Ovary (tissue), 9 donors: ENCODE results near the gene ZNF560. TPM values are rescaled to one million over a fixed set of nuclear protein-coding genes. Genes with fewer than 3 reads are reported as not detected.

Experiments used
- DNase-seq, 5 donors: peaks; one replicate each; pipeline ENCODE4 v3.0.0-alpha.2; 2019 to 2020
- H3K27ac ChIP-seq, 2 donors: fragments of 200-600 bp; one replicate each; pipeline versions ENCODE4 v1.5.1 to v1.8.0; 2019 to 2022
- H3K27me3 ChIP-seq: fragments of 200-600 bp; one replicate; pipeline ENCODE4 v1.8.0; 2022
- H3K36me3 ChIP-seq: fragments of 200-600 bp; sonication (generic); one replicate; pipeline ENCODE4 v1.5.1; 2019
- H3K4me1 ChIP-seq: one replicate; pipeline ENCODE4 v1.8.1; 2013; ENCODE audit warnings: mild to moderate bottlenecking, moderate library complexity; ENCODE audit not compliant: insufficient read depth
- H3K4me3 ChIP-seq: fragments of 200-600 bp; sonication (generic); one replicate; pipeline ENCODE4 v1.5.1; 2017
- H3K9me3 ChIP-seq, 2 donors: fragments of 200-600 bp in 1 of 2; sonication (generic) in 1 of 2; one replicate each; pipeline versions ENCODE4 v1.5.1 to v1.8.1; 2013 to 2019; ENCODE audit warnings: mild to moderate bottlenecking in 1 of 2, moderate library complexity in 1 of 2
- EP300 ChIP-seq: sonication (generic); formaldehyde crosslinking; IDR thresholded peaks from one replicate; pipeline ENCODE4 v1.6.1; 2017; ENCODE audit warnings: antibody characterized with exemption
- POLR2A ChIP-seq: fragments of 450-650 bp; IDR thresholded peaks from one replicate; pipeline ENCODE4 v1.6.1; 2017; ENCODE audit warnings: antibody characterized with exemption, mild to moderate bottlenecking, moderate library complexity
- WGBS, 3 donors: extraction: QIAGEN DNeasy Blood & Tissue Kit in 1 of 3; methylation state at CpG; one replicate each; pipeline versions ENCODE4 v1.1.5 to v1.1.7; 2013 to 2017; 5-methylcytosine and 5-hydroxymethylcytosine counted together
- intact Hi-C, 4 donors: fragments of 100-400 bp; cut with DNase I; formaldehyde crosslinking; loops; one replicate each; pipeline versions ENCODE4 v1.11.0 to v1.15.1; 2022 to 2023
- polyA plus RNA-seq, 2 donors: library from polyadenylated mRNA; stranded (reverse); fragments of 200-250 nt in 1 of 2; fragments of 350-450 nt in 1 of 2; fragmentation: Illumina TruSeq in 1 of 2; extraction: RNeasy Lipid Tissue Mini Kit (QIAGEN cat#74804) in 1 of 2; gene quantifications; one replicate each; pipeline ENCODE4 v1.2.3, GENCODE V29; 2013 to 2014
- total RNA-seq, 7 donors: library from RNA; depleted of rRNA in 2 of 7; stranded (reverse); fragments of >200 nt in 2 of 7; fragmentation: NEBNext Ultra II Directional in 3 of 7; extraction: Animal tissue kit (Norgen Biotek cat#: 25700) in 3 of 7; gene quantifications; one replicate each; pipeline versions ENCODE4 v1.1.0 to v1.2.4, GENCODE V29; 2016 to 2023
- TF ChIP-seq, protein P1 (sequence below), 3 donors: fragments of 450-650 bp in 2 of 3; fragments of 200-600 bp in 1 of 3; IDR thresholded peaks; one replicate each; pipeline versions ENCODE4 v1.5.1 to v1.8.0; 2016 to 2022; ENCODE audit warnings: antibody characterized with exemption in 3 of 3, mild to moderate bottlenecking in 1 of 3
- donor health status: DM: no; HTN: no; CAD: no; lungs with moderate emphysema.
- donor health status: DM: no; HTN: no; CAD: no.
- donor health status: Bipolar disorder and iron deficiency.
- donor health status: DM: yes; HTN: yes; CAD: no.
- donor health status: DM: no; HTN: no; CAD: no.
- donor health status: DM: yes; HTN: yes; CAD: no.

Gene ZNF560
- total and polyA plus RNA-seq, 9 donors: 0.07 to 0.38 (median 0.22) TPM; not detected in 3

DNA sequence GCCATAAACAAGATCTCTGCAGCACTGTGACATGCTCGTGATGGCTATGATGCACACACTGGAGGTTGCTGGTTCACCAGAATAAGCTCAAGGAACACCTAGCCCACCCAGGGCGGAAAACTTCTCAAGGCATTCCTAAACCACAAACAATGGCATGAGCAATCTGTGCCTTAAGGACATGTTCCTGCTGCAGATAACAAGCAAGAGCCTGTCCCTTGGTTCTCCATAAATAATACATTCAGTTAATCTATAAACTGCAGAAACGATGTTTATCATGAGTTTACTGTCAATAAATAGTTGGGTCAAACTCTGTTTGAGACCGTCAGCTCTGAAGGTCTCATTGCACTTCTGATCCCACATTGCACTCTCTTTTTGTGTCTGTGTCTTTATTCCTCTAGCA lies 44.5 kb downstream of the ZNF560 start:
- no peak overlapping the region for H3K27ac ChIP-seq
- no peaks in the 10 kb centered on the region for H3K36me3 ChIP-seq
- intact Hi-C loops: no loop called here
- no peak for DNase-seq
- no peak overlapping the region for H3K4me3 ChIP-seq
- peaks cover 0 to 18% of the 10 kb centered on the region in 2 donors for H3K9me3 ChIP-seq
- TF ChIP-seq POLR2A (no peak), EP300 (no peak)
- TF ChIP-seq, protein P1, sequence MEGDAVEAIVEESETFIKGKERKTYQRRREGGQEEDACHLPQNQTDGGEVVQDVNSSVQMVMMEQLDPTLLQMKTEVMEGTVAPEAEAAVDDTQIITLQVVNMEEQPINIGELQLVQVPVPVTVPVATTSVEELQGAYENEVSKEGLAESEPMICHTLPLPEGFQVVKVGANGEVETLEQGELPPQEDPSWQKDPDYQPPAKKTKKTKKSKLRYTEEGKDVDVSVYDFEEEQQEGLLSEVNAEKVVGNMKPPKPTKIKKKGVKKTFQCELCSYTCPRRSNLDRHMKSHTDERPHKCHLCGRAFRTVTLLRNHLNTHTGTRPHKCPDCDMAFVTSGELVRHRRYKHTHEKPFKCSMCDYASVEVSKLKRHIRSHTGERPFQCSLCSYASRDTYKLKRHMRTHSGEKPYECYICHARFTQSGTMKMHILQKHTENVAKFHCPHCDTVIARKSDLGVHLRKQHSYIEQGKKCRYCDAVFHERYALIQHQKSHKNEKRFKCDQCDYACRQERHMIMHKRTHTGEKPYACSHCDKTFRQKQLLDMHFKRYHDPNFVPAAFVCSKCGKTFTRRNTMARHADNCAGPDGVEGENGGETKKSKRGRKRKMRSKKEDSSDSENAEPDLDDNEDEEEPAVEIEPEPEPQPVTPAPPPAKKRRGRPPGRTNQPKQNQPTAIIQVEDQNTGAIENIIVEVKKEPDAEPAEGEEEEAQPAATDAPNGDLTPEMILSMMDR (IDR thresholded peaks at IDR 0.05): no peak
- WGBS, 3 donors: 90 to 94% (median 91%) methylated on average over 4 of the region's 4 CpGs
- H3K27me3 ChIP-seq: no peaks in the 10 kb centered on the region
- H3K4me1 ChIP-seq: no peaks in the 10 kb centered on the region

- no peak overlapping the region for H3K4me3 ChIP-seq
- H3K4me1 ChIP-seq: no peaks in the 10 kb centered on the region
- no peaks in the 10 kb centered on the region for H3K36me3 ChIP-seq
- no peak for TF ChIP-seq EP300
- no peak for TF ChIP-seq POLR2A
- TF ChIP-seq, protein P1 (IDR thresholded peaks at IDR 0.05): no peak
- no peaks in the 10 kb centered on the region for H3K27me3 ChIP-seq
- DNase-seq: no peak
- intact Hi-C loops: no loop called here
- H3K9me3 ChIP-seq: peaks cover 0 to 21% of the 10 kb centered on the region in 2 donors
- H3K27ac ChIP-seq: no peak overlapping the region
- WGBS, 3 donors: 81 to 91% (median 88%) methylated on average over 1 of the region's 1 CpG
Observed at GRCh38 chr19:9445037-9445436, 53.4 kb downstream of the ZNF560 start.

- Histone ChIP-seq H3K27me3 (no peaks in the 10 kb centered on the region), H3K9me3 (no peaks in the 10 kb centered on the region), H3K27ac (no peak overlapping the region), H3K36me3 (no peaks in the 10 kb centered on the region), H3K4me3 (no peak overlapping the region), H3K4me1 (peaks cover 4% of the 10 kb centered on the region)
- WGBS, 3 donors: 74 to 79% (median 75%) methylated on average over 4 of the region's 4 CpGs
- DNase-seq: no peak
- intact Hi-C loops: no loop called here
- TF ChIP-seq EP300: no peak
- TF ChIP-seq POLR2A: no peak
- TF ChIP-seq, protein P1 (IDR thresholded peaks at IDR 0.05): no peak
Observed at GRCh38 chr19:9436358-9436757, 62.1 kb downstream of the ZNF560 start.

DNA sequence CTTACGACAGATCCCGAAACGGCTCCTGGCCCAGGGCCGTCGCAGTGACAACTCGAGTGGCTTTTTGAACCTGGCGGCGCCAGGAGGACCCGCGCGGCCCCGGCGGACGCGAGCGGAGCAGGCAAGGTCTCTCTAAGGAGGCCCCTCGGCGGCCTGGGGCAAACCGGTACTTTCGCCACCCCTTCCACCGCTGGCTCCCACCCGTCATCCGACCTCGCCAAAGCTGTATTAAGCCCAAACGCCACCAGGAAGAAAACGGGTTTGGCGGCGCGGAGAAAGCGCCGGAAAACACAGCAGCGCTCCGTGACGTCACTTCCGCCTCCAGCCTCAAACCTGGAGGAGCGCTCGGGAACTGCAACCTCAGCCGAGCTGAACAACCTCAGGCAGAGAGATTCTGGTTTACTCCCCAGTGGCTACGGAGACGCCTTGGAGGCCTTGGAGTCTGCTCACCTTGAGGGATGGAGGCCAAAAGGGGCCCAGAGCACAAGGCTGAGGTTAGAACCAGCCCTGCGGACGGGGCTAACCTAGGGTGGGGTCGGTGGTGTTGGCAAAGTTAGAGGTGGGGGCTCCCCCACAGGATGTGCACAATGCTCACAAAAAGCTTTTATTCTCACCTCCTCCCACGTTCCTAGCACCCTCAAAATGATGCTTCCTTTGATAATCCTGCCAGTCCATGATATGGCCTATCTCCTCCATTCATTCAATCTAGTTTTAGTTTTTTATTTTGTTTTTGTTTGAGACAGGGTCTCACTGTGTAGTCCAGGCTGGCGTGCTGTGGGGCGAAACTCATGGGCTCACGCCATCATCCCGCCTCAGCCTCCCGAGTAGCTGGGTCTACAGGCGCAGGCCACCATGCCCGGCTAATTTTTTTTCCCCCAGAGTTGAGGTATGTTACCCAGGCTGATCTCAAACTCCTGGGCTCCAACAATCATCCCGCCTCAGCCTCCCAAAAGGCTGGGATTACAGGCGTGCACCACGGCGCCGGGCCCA lies 62.8 kb downstream of the ZNF560 start, which contains the start of gene ZNF266:
Gene ZNF266 (minus strand): TSS at position 295 of the 990 bp plus-strand sequence. CDS start 15,484 bp downstream, outside the sequence.
- Histone ChIP-seq H3K27ac (peak within 1 kb of the TSS; percentile 70 to 75), H3K4me3 (peak within 1 kb of the TSS; percentile 68), H3K27me3 (no peaks in the 10 kb centered on the region), H3K36me3 (no peaks in the 10 kb centered on the region), H3K9me3 (no peaks in the 10 kb centered on the region), H3K4me1 (peaks cover 4% of the 10 kb centered on the region)
- TF ChIP-seq, protein P1 (IDR thresholded peaks at IDR 0.05): peak; percentile 61 to 89 (median 87)
- TF ChIP-seq EP300: no peak
- intact Hi-C loops: no loop called here
- peak; percentile 82 to 91 (median 88) for DNase-seq
- 12 to 16% (median 13%) methylated on average over 48 to 56 of the region's 56 CpGs for WGBS, 3 donors
